ENCODE measurements around the gene SETDB1.

DNA sequence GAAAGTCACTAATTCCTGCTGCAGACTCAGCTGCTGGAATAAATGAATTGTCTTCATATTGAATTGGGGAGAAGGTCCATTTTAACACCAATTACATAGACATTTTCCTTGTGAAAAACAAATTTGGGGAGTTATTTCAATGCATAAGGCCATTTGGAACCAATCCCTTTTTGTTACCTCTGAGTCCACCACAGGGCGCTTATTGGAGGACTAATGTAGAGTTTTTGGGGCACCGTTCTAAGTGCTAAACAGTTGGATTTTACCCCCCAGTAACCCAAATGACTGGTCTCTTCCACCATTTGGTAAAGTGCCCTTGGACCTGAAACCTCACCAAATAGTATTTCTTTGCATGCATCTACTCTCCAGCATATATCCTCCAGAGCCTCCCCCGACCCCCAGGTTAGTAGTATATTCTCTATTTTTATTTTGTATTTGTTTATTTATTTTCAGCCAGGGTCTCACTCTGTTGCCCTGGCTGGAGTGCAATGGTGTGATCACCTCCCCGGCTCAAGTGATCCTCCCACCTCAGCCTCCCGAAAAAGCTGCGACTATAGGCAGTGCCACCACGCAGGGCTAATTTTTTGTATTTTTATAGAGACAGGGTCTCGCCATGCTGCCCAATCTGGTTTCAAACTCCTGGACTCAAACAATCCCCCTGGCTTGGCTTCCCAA is 83.6 kb downstream of the SETDB1 start:
- TF ChIP-seq POLR2A (IDR thresholded peaks at IDR 0.05): no peak
- TF ChIP-seq CTCF (IDR thresholded peaks at IDR 0.05): no peak
